Fibroblast of the aortic adventitia (primary cell): Measurements from ENCODE around the gene HDAC10. TPM values are rescaled to one million over a fixed set of nuclear protein-coding genes. Genes with fewer than 3 reads are reported as not detected.
A peak's percentile ranks its signal among the peaks of the same experiment; 100 is the strongest.

Experiments
- DNase-seq: peaks from one replicate; pipeline ENCODE4 v3.0.0-alpha.2; 2010; ENCODE audit warnings: low read depth
- H3K4me3 ChIP-seq: 2 replicates; pipeline ENCODE4 v1.5.1; 2011; ENCODE audit warnings: low read depth, mild to moderate bottlenecking, control low read depth, low read length, moderate library complexity
- CTCF ChIP-seq: IDR thresholded peaks from 2 replicates; pipeline ENCODE4 v1.5.1; 2011; ENCODE audit warnings: mild to moderate bottlenecking, low read length, control low read depth, inconsistent platforms; ENCODE audit not compliant: insufficient read depth
- total RNA-seq: library from RNA; depleted of rRNA; stranded (reverse); fragments of >200 nt; gene quantifications from 2 replicates; pipeline ENCODE4 v1.2.3, GENCODE V29; 2012; ENCODE audit warnings: low replicate concordance

Gene HDAC10
- total RNA-seq, 1 donor = 15.4 TPM

- no peak overlapping the region for H3K4me3 ChIP-seq
- no peak for DNase-seq
Observed at GRCh38 chr22:50283821-50284220, 32.8 kb upstream of the HDAC10 start.

GRCh38 chr22:50282361-50283155, 31.5 kb upstream of the HDAC10 start:
- DNase-seq = peak; percentile 36
- no peak for TF ChIP-seq CTCF
- H3K4me3 ChIP-seq = no peak overlapping the region

More at GRCh38 chr22:50283821-50284220, 32.8 kb upstream of the HDAC10 start:
- no peak for TF ChIP-seq CTCF

- TF ChIP-seq CTCF = no peak
- DNase-seq = no peak
- no peak overlapping the region for H3K4me3 ChIP-seq
Observed at GRCh38 chr22:50281957-50282356, 30.9 kb upstream of the HDAC10 start.

- no peak for TF ChIP-seq CTCF
- no peak for DNase-seq
Observed at GRCh38 chr22:50281384-50281760, 30.3 kb upstream of the HDAC10 start.

GRCh38 chr22:50280708-50281383, 29.8 kb upstream of the HDAC10 start:
- no peak overlapping the region for H3K4me3 ChIP-seq
- DNase-seq = no peak
- no peak for TF ChIP-seq CTCF

More at GRCh38 chr22:50281384-50281760, 30.3 kb upstream of the HDAC10 start:
- H3K4me3 ChIP-seq = no peak overlapping the region

- no peak for DNase-seq
Observed at GRCh38 chr22:50280022-50280707, 29.1 kb upstream of the HDAC10 start.

More at GRCh38 chr22:50280022-50280707, 29.1 kb upstream of the HDAC10 start:
- H3K4me3 ChIP-seq = no peak overlapping the region
- TF ChIP-seq CTCF = no peak
